GM18907 (cell line): ENCODE results near the gene WSCD2.

Experiments
- ATAC-seq: cut with Tn5 transposase; IDR thresholded peaks from one replicate; pipeline ENCODE4 v1.9.1; 2021; ENCODE audit warnings: mild to moderate bottlenecking, moderate library complexity; ENCODE audit not compliant: unreplicated experiment

Gene WSCD2

DNA sequence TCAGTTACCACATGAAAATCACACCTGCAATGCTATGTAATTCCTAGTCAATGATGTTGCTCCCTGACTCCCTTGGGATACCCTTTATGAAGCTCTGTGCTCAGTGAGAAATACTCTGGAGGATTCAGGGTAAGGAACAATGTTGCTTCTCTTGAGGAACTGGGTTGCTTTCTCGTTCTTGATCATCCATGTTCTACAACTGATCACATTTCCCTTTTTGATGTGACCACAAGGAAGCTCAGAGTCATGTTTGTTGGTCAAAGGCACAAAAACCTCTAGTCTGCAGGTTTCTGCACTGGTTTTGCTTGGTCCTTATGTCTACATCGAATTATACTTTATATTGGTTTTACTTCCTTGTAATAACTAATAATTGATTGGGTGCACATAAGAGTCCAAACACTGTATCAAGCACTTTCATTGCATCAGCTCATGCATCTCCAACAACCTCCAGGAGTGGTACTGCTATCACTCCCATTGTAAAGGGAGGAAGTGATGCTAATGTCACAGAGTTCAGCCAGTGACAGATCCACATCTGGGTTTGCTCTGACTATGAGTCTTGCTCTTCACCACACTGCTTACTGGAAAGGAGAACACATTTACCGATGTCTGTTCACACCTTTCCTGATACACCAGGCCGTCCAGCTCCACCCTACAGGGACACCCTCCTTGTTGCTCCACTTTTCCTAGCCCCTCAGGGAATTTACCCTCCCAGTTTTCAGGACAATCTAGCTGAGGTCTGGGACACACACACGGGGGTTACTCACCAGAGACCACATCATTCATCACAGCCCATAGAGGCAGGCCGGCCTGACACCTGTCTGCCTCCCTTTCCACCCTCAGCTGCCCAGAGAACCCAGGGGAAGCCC, 169.0 kb downstream of the WSCD2 start:
- peak; percentile 60 for ATAC-seq

DNA sequence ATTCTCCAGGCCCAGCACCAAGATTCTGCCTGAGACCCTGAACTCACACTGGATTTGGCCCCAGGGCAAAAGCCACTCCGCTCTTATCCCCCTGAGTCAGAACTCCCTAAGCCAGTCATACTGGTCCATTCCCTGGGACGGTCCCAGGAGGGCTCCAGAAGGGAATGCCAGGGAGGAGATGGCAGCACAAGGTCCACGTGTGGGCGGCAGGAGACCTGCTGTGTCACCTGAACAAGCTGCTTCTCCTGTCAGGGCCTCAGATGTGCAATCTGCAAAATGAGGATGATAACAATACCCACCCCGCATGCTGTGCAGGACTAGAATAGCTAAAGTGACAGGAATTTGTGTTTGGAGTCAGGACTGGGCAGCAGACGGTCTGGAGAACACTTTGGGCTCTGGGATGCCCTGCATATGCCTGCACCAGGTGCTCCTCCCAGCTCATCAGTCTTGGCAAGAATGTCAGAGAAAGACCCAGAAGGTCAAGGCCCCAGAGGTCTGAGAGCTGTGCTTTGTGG, 169.7 kb downstream of the WSCD2 start:
- no peak for ATAC-seq

DNA sequence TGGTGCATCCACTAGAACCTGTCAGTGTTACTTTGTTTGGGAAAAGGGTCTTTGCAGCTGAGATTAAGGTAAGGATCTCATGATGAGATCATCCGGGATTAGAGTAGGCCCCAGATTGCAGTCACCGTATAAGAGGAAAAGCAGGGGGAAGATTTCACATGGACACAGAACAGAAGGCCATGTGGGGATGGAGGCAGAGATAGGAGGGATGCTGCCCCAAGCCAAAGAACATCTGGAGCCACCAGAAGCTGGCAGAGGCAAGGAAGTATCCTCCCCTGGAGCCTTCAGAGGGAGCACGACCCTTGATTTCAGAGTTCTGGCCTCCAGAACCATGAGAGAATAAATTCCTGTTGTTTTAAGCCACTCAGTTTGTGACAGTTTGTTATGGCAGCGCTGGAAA, 170.4 kb downstream of the WSCD2 start:
- no peak for ATAC-seq
